ENCODE results near the gene SANBR.

SANBR gene

GRCh38 chr2:61090386-61090921, 24.8 kb downstream of the SANBR start:
- no peak for DNase-seq

DNA sequence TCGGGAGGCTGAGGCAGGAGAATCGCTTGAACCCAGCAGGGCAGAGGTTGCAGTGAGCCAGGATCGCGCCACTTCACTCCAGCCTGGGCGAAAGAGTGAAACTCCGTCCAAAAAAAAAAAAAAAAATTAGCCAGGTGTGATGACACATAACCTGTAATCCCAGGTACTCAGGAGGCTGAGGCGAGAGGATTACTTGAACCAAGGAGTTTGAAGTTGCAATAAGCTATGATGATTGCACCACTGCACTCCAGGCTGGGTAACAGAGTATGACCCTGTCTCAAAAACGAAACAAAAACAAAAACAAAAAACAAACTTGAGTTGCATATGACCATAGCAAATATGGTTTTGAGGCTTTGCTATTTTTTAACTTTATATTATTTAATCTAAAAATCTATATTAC, 25.8 kb downstream of the SANBR start:
- no peak for DNase-seq

- DNase-seq: no peak
Observed at GRCh38 chr2:61096438-61096837, 30.8 kb downstream of the SANBR start.

GRCh38 chr2:61100801-61101200, 35.1 kb downstream of the SANBR start:
- DNase-seq: no peak

DNA sequence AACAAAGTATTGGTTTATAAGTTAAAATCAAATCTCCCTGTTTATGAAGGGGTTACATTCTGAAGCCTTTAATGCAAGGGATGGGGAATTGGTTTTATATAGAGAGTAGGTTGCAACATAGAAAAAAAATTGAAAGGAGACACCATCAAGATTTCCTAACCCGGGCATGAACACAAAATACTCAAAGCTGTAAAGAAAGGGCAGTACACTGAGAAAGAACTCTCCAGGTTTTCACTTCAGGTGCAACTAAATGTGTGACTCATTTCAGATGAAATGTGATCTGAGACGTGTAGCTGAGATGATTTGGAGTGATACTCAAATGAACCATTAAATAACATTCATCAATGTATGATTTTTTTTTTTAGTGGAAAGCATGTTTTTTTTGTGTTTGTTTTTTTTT, 43.6 kb downstream of the SANBR start:
- peak; percentile 4 for DNase-seq

- no peak for DNase-seq
Observed at GRCh38 chr2:61111708-61112107, 46.0 kb downstream of the SANBR start.

- no peak for DNase-seq
Observed at GRCh38 chr2:61114147-61114546, 48.5 kb downstream of the SANBR start.

All from activated CD4-positive, alpha-beta T cell treated with anti-CD3 and anti-CD28 coated beads, Interleukin-2, amount 50 U/mL, for 16 hours (primary cell).